ENCODE results near the gene ADD1.

- TF ChIP-seq CTCF (IDR thresholded peaks at IDR 0.05) (no peak), ZFX (IDR thresholded peaks at IDR 0.05; ENCODE audit: borderline replicate concordance) (no peak)
Measured at GRCh38 chr4:2940267-2941137, 96.9 kb downstream of the ADD1 start.
